ENCODE data around the gene PALLD.

PALLD gene

DNA sequence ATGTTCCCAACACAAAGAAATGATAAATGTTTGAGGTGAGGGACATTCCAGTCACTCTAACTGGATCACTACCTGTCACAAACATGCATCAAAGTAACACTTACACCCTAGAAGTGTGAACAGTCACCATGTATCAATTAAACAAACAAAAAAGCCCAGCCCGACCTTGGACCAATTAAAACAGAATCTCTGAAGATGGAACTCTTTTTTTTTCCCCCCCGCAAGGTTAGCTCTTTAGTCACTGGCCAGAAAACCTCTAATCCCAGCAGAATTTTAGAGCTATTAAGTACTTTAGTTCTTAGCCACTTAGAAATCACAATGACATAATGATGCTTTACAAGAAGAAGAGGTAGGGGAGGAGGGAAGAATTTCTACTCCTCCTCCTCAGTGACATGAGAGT lies 154.5 kb downstream of the PALLD start:
- no peak for DNase-seq

- no peak for DNase-seq
These were observed 155.0 kb downstream of the PALLD start for GRCh38 chr4:168651864-168652263.

DNA sequence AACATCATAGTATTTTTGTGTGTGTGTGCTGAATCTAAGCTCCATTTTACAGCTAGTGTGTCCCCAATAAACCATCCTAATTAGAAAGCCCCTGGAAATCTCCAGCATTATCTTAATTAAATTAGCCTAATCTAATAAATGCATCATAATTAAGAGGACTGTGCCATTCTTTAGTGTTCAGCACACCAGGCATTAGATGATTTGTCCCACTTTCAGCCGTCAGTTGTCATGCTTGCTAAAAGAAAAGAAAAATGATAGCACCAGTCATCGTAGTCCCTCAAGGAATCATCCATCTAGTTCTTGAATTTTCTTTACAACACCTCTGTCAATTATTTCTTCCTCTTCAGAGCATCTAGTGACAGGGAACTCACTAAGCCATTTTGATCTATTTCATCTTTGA lies 155.9 kb downstream of the PALLD start:
- DNase-seq: no peak

DNA sequence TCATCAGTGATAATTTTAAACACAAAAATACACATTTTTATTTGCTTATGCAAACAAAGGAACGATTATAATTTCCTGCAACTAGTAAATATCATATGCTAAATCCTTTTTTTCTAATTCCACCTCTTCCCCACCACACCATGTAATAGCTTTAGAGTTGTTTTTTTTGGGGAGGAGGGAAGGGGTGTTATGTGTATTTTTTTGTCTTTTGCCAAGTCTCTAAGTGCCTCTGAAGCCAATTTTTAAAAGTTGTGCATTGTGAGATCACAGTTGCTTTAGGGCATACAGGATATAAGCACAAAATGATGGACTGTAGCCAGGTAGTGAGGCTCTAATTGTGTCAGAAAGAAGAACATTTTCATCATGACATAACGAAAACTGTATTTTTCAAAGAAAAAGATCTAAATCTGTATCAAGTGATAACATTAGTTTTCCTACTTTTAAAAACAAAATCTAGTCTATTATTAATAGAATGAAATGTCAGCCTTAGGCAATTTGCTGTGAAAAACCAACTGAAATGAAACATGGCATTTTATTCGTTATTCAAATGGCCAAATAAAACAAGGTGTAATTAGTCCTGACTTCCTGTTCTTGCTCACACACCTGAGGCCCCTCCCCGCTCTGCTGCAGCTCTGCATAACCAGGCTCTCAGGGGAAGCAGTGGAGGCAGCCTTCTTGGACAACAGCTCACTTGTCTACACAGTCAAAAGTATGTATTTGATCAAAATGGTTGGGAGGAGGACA lies 157.4 kb downstream of the PALLD start:
- no peak for DNase-seq

DNA sequence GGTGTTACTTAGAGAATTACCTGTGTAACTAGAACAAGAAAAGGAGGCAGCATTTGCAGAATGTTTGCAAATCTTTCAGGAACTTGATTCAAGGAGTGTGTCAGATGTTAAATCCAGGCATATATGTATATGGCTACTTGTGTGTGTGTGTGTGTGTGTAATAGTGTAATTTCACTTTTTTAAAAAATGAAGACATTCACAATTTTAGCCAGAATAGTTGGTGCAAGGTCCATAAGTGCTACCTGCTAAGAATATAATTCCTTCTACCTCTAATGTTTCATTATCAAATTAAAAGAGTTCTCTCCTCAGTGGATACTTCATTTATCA lies 158.0 kb downstream of the PALLD start:
- DNase-seq: no peak

DNA sequence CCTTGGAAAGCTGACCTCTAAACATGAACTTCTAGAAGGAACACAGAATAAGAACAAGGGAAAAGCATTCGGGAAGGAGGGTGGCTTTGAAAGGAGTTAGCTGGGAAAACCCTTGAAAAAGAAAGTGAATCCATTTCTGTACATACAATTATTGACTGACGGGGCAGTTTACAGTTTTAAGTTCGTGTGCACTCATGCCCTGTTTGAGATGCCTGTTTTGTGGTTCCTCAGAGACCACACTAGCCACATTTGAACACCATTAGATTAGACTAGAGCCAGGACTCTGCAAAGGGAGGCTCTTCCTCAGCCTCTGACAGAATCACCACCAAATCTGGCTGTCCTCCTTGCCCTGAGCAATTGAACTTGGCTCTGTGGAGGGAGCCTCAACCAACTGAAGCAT lies 158.3 kb downstream of the PALLD start:
- DNase-seq: no peak

DNA sequence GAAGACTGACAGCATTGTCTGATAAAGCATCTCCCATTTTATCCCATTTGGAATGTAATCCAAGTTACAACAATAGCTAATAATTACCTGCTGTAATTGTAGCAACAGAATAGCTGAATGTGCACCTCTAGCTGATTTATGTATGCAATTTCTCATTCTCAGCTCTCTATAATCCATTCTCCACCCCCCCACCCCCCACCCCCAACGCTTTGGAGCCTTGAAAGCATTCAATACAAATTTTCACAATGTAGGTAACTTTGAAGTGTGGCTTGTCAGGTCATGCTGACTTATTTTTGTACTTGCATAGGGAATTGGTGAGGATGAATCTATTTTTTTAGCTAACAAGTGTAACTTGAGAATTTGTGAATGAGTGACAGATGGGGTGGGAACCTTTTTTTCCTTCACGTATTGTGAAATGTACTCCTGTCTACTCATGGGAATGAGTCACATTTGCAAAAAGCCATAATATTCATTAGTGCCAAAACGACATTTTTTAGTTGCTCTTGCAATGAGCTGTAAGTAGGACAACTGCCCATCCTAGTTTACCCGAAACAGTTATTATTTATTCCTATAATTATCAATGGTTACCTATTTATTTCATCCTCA lies 159.3 kb downstream of the PALLD start:
- DNase-seq: no peak

DNA sequence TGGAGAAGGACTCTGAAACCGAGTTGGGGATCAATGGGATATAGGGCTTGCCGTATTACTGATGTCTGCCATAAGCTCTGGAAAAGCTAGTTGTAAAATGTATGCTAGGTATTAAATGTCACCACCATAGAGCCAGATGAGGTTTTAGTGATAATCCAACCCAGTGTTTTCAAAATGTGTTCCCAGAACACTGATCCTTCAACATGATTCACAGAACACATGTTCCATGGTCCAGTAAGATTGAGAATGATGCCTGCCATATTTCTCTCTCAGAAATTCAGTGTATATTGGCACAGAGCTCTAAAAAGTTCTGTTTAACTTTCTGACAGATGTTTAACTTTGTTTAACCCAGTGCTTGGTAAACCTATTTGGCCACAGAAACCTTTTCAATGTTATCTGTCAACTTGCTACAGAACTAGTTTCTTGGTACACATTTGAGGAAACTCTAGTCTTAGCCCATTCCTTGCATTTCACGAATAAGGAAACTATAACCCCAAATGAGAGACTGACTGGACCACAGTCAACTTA lies 160.2 kb downstream of the PALLD start:
- DNase-seq: no peak

DNA sequence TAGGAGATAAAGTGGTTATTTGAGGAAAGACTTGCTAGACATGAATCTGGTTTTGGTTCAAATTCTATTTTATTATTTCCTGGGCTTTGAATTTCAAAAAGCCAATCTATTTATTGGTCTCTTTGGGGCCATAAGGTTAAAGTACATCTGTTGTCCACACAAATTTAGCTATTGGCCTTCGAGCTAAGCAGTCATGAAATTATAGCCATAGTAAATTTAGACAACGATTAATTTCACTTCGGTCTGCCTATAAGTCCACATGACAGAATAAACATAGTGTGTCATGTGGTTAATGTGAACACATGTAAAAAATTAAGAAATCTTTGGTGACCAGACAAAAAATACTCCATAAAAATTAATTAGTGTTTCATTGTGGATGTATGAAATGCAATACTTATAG lies 161.9 kb downstream of the PALLD start:
- no peak for DNase-seq

- DNase-seq: no peak
These were observed 163.1 kb downstream of the PALLD start for GRCh38 chr4:168659741-168660465.

- no peak for DNase-seq
These were observed 165.6 kb downstream of the PALLD start for GRCh38 chr4:168662297-168662984.

GRCh38 chr4:168664242-168664891 lies 167.5 kb downstream of the PALLD start:
- DNase-seq: no peak

DNA sequence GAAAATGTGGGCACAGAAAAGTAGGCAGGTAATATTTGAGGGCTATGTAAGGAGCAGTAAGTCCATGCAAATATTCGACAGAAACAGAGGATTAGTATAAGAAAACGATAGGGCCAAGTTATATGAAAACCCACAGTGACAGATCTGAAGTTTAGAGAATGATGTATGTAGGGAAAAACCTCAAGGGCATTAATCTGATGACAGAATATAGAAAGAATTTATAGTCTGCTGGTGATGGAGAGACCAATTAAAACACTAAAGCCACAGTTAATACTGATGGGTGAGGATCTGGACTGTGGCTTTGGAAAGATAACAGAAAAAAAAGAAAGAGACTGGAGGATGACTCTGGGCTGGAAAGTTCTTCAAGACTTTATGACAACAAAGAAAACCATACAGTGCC lies 169.7 kb downstream of the PALLD start:
- no peak for DNase-seq

DNA sequence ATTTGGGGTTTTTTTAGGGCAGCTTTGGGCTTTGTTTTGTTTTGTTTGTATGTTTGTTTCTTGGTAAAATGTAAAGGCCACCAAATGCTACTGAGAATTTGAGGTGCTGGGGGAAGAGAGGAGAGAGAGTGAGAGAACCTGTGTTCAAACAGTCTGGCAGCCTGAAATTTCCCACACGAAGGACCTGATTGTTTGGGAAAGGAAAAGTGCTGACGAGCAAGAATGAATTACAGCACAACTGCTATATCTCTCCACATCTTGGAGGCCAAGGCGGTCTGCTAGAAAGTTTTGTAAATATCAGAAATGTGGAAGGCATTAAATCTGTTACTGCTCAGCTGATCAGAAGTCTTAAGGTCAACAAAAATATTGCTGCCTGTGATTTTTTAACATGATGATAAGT lies 170.5 kb downstream of the PALLD start:
- DNase-seq: no peak

- DNase-seq: no peak
These were observed 171.1 kb downstream of the PALLD start for GRCh38 chr4:168667921-168668320.

DNA sequence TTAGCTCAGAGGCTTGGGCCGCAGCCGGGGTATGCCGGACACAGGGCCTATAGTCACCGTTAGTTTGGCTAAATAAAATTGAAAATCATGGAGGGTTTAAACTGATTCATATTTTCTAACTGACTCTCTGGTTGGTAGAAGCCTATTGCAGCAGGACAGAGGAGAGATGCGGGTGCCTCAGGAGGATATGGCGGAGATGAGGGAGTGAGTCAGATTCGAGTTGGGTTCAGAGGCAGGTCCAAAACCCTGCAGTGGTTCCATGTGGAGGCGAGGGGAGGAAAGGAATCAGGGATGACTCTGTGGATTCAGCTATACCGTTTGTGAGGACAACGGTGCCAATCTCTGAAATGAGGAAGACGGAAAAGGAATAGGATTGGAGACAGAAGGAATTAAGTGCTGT lies 176.6 kb downstream of the PALLD start:
- no peak for DNase-seq

GRCh38 chr4:168674077-168674747 lies 177.4 kb downstream of the PALLD start:
- no peak for DNase-seq

DNA sequence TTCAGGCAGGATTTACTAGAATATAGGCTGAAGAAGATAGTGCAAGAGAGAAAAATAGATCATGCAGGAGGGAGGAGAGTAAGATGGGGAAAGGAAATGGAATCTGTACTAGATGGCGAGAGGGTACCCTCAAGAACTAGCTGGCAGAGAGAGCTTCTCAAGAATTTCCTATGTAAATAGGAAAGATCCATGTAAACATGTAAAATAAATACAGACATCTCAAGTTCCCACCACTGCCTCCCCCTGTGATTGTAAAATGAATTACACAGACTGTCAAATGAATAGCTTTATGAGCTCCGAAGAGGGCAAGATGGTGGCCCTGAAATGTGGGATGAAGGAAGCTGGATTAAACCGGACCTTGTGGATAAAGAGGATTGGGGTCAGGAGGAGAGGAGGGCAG lies 178.0 kb downstream of the PALLD start:
- no peak for DNase-seq

GRCh38 chr4:168677063-168677462 lies 180.2 kb downstream of the PALLD start:
- no peak for DNase-seq

GRCh38 chr4:168677879-168678278 lies 181.0 kb downstream of the PALLD start:
- no peak for DNase-seq

- DNase-seq: no peak
These were observed 182.0 kb downstream of the PALLD start for GRCh38 chr4:168678751-168679366.

DNA sequence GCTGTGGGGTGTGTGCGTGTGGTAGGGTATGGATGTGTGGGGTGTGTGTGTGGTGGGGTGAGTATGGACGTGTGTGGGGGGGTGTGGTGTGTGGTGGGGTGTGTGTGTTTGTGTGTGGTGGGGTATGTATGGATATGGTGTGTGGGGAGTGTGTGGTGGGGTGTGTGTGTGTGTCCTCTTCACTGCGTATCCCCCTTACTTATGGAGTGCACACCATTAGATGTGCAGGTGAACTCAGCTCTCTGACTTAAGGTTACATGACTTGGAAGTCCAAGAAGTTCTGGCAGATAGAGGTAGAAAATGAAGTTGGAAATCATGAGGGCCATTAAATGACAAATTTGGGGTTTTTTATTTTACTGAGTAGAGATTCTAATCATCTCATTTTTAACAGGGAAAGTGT lies 182.5 kb downstream of the PALLD start:
- no peak for DNase-seq

All from CD4-positive, alpha-beta T cell treated with Interleukin-15 for 1 hour (primary cell).